SW 1271 (cell line): ENCODE measurements around the gene CHN1.

ENCODE experiments used
- DNase-seq, 2 experiments: peaks; one replicate each; lab custom pipeline; 2025; lab: John Stamatoyannopoulos, UW

The CHN1 gene

DNA sequence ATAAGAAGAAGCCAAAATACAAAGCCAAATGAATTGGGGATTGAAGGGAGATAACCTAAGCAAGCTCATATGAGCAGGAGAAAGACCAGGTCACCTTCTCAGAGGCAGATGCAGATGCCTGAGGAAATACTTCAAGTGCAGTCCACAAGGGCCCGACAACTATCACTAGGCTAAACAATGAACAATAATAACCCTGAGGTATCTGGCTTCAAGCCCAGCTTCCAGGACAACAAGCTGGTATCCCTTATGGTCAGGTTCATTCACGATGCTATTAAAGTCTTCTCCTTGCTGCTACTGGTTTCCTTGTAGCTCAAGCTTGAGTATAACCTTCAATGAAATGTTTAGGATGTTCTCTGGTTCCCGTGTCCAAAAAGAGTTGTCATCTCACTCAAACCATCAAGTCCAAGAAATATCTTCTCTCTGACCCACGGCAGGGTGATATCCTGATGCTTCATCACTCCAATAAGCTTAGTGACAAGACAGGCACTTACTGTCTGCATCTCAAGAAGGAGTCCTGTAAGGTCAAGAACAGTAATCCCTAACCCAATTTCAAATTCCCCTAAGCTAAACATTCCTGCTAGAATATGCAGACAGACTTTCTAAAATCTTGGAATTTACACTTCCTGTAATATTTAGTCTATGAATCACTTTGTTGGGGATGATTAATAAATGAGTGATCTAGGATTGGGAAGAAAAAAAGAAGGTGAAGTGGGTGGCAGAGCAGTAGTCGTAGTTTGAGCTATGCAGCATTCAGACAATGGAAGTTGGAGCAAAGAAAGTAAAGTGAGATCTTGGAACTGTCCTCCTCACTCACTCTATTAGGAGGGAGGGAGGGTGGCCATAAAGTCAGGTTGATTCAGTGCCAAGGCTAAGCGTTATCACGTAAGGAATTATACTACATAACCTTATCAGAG is 33.1 kb downstream of the CHN1 start:
- DNase-seq = peak; percentile 73 to 91

DNA sequence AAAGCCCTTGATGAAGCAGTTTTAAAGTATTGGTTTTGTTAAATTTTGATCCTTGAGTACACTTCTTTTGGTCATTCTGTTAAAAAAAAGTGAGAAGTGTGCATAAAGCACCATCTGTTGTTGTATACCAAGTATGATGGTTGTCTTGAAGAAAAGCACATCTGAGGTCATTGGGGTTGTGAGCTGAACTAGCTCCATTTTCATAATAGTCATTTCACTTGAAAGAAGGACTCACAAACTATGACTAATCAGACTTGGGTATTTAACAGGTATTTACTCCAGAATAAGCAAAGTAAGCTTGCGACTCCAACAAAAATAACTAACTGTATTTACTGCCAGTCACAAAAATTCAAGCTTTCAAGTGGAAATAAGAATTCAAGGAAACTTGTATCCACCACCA is 35.1 kb downstream of the CHN1 start:
- no peak for DNase-seq

DNA sequence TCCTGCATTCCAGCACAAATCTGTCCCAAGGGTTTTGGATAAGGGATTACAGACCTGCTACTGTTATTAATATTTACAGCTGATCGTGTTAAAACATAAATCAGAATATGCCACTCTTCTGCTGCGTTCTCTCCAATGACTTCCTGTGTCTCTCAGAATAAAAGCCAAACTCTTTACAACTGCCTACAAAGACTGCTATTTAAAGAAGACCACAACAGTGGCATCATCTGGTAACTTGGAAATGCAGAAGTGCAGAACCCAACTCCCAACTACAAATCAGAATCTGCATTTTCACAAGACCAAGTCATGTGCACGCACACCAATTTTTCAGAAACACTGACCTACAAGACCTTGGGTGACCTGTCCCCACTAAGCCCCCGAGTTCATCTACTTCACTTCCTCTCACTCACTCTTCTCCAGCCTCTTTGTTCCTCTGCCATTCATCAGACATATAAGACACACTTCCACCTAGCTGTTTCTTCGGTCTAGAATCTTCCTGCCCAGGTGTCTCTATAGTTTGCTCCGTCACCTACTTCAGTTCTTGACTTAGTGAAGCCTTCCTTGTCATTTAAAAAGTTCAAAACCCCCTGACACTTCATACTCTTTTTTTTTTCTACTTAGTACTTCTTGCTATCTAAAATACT is 36.0 kb downstream of the CHN1 start:
- no peak for DNase-seq

DNA sequence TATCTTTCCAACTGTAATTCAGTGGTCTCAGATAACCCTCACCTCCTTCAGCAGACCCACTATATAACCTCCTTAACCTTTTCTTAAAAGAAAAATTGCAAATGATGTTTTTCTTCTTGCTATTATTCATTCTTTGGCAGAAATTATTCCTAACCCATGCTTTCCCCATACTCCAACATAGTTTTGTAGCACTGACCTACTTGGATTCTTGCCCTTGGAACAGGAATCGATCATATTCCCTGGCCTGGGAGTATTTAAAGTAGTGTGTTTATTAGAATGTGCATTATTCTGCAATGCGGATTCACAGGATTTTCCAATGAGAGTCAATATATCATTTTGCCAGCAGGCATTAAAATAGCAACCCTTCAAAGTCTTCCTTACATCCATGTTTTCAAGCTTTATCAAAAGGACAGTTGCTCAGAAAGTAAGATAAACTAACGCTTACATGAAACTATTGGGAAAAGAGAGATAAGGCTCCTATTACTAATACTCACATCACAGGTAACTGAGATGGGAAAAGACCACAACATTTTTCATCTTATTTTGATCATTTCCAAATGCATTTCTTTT is 37.4 kb downstream of the CHN1 start:
- DNase-seq = no peak

DNA sequence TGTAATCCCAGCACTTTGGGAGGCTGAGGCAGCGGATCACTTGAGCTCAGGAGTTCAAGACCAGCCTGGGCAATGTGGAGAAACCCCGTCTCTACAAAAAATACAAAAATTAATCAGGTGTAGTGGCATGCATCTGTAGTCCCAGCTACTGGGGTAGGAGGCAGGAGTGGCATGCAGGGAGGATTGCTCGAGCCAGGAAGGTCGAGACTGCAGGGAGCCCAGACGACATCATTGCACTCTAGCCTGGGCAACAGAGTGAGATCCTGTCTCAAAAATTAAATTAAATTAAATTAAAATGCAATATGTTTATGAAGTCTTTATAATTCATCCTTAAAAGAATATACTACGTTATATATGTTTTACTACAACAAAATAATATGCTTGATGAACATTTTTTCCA is 38.1 kb downstream of the CHN1 start:
- no peak for DNase-seq

DNA sequence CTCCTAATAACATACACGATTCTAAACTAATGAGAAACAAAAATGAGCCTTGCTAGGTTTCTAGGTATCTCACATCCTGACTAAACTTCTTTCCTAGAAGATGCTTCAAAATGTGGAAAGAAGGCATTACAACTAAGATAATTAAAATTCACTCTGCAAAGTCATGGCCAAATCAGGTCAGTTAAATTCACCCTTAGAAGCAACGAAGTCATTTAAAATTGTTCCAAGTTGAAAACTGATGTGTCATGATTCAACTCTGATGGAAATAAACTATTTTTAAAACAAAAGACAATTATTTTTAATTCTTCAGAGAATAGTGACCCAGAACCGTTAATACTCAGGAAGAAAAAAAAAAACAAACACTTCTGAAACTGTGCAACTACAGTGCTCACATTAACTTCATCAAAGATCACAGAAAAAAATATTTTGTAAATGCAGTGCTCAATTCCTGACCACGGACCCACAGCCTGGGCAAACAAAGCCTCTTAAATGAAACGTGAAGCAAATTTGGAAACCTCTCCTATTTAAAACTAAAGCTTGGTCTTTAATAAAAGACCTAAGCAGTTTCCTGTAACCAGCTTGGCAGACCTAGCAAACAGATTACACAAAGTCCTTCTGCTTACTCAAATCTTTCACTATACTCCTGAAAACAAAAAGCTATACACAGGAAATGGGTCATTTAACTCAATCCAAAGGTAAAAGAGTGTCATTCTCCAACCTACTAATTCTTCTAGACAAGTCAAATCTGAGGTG is 39.0 kb downstream of the CHN1 start:
- no peak for DNase-seq

DNA sequence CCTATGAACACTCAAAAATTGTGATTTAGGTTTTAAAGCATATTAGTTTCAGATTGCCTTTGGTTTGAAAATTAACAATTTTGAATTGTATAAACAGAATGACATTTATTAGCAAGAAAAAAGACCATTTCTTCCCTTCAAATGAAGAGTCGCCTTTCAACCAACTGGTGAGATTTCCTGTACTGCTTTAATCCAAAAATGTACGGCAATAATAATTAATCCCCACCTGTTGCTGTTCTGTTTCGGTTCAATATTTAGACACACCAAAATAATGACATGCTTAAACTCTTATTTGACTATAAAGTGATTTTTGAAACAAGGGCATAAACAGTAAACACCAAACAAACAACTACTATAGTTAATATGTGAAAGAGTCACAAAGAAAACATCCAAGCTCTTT is 39.6 kb downstream of the CHN1 start:
- DNase-seq = no peak

DNA sequence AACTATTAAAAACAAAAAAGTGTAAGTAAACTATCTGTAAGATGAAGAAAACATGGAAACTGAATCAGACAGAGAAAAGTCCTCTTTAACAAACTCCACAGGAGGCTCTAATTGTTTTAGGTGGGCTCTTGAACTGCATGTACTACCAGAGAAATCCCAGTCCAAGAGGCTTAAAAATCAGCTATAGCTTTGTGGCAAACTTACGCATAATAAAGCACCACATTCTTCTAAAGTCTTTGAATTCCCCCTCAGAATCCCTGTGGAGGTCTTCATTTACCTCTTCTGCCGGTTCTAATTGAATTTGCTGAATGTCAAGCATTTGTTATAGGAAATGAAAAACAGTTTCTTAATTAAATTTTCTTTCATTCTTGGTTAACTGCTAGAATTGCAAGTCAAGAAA is 40.8 kb downstream of the CHN1 start:
- DNase-seq = no peak

DNA sequence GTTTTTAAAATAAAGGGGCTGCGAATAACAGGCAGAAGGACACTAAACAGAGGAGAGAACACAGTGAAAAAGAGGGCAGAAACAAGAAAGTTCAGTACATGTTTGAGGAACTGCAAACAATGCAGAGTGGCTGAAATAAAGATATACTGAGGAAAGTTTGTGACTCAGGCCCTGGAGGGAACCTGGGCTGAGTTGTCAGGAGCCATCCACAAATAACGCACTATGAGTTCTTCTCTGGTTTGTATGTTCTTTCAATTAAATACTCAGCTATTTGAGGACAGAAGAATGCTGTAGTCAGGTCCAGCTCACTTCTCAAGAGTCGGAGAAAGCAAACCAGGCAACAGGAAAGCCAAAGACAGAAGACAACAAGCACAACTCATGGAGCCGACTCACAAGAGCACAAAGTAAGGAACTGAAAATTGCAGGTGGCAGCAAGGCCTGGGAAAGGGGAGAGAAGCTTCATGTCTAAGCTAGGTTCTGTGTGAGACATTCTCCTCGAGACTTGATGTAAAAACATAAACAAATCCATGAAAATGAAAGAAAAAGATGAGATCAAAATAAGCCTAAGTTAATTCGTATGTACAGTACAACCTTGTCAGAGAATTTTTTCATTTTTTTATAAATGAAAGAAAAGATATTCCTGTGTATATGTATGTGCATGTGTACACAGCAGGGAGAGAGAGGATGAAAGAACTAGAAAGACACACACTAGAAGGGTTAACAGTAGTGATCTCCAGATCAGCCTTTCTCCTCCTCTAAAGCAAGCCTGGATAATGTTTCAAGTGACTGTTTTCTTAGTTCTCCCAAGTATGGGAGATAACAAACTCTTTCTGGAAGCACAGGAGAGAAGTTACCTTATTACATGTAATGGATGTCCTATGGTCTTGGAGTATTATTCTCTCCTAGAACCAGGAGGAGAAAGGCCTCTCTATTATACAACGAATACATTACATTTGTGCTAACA is 41.5 kb downstream of the CHN1 start:
- DNase-seq = no peak

DNA sequence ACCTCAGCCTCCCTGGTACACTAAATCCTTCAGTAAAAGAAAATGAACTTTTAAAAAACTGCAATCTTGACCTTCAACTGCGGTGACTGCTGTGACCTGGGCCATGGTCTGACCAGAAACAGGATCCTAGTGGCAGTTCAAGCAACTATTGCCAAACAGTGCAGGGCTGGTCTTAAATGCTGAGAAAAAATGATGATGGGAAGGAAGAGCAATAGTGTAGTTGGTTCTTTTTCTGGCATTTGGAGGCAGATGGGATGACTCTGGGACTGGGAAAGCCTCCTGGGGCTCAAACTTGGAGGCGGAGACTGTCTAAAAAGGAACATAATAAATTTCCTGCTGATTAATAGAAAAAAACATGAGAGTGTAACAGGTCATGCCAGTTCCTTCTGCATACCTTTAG is 45.4 kb downstream of the CHN1 start:
- DNase-seq = no peak

DNA sequence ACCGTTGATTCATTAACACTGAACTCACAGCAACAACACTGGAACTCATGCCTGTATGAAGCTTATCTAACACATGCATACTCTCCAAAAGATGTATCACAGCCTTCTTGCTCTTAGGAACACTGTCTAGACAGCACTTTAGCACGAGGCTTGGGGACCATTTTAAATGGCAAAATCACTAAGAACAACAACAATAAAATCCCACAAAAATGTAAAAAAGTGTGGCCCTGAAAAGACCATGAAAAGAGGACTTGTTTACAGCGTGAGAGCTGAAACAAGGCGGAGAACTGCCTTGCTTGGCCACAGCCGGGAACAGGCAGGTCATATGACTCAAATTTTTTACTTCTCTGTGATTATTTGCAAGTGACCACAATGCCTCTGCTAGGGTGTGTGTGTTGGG is 48.1 kb downstream of the CHN1 start:
- no peak for DNase-seq

DNA sequence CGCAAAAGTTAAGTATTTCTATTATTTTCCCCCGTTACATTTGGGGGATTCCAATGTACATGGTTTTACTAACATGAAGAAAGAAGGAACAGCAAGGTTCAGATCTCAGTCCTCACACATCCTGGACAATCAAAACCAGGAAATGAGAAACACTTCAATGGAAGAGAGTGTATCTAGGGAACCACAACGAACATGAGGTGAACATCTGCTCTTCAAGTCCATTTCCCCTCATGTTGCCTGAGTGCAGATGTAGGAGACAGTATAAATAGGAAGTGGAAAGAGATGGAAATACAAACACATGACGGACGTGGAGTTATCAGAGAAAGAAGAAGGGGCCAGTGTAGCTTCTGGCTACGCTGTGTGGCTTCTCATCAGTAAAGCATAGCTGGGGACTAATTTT is 52.6 kb downstream of the CHN1 start:
- DNase-seq = no peak

DNA sequence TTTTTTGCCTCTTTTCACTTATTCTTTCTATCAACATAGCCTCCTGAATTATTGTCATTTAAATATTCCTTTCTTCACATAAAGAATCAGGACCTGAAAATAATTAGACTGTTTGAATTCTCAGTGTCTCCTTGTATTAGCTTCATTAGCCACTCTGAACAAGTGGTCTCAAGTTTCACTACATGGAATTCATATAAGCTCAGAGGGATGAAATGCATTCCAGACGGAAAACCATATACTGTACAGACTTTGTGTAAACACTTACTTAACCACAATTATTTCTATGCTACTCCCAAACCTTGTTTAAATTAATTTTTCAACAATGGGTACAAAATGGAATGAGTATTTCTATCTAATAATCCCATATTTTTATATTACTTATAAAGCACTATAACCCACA is 53.4 kb downstream of the CHN1 start:
- DNase-seq = no peak

DNA sequence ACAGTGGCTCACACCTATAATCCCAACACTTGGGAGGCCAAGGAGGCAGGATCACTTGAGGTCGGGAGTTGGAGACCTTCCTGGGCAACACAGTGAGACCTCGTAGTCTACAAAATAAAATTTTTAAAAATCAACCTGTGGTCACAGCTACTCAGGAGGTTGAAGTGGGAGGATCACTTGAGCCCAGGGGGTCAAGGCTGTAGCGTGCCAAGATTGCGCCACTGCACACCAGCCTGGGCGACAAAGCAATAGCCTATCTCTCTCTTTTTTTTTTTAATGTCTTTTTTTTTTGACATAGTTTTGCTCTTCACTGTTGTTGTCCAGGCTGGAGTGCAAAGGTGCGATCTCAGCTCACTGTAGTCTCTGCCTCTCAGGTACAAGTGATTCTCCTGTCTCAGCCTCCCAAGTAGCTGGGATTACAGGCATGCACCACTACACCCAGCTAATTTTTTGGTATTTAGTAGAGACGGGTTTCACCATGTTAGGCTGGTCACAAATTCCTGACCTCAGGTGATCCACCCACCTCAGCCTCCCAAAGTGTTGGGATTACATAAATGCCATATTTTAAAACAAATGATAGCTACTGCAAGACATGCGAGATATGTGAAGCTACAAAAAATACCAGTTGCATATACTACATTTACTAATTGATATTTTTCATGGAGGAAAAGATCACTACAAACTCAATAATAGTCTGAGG is 55.0 kb downstream of the CHN1 start:
- no peak for DNase-seq

DNA sequence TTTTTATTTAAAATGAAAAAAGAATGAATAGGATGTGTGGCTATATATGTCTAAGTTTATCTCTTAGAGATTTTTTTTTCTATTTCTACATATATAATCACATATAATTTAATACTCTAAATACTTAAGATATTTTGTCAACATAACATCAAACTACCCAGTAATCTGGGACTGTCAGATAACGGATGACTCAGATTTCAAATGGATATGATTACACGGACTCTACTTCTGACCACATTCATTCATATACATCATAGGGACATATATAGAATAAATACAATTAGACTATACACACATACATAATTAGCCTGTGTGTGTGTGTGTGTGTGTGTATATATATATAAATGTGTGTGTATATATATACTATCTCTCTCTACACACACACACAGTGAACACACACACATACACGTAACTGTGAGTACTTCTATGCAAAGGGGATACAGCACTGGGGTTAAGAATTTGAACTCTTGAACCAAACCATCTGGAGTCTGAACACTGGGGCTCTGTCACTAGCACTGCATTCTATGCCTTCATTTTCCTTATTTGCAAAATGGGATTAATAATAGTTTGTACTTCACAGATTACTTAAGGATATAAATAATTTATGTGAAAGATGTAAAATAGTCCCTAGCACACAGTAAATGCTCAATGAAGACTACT is 59.5 kb downstream of the CHN1 start:
- DNase-seq = no peak

DNA sequence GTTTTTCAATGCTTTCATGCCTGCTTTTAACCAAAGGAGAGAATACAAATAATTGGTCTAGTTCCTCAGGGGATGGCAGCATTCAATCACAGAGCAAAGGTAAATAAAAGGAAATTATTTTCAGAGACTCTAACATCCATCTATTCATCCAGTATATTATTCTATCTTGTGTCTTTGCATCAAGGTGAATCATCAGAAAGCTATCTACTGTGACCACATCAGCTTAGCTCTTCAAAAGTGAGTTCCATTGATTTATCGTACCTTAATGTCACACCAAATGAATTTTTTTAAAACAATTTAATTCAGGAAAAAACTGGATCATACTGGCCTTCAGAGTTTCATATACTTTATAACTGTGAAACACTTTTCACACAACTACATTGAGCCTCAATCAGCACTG is 66.1 kb downstream of the CHN1 start:
- peak; percentile 2 to 32 for DNase-seq

DNA sequence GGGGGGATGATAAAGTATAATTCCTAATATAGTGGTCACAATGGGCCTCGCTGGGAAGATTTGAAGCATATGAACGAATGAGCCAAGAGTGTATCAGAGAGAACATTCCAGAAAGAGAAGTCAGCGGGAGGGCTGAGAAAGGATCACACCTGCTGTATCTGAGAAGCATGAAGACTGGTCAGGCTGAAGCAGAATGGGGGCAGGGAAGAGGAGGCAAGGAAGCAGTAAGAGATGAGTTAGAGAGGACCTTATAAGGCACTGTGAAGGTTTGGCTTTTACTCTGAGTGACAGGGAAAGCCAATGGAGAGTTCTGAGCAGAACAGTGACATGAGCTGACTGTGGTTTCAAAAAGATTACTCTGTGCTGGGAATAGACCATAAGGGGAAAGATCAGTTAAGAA is 73.5 kb downstream of the CHN1 start:
- DNase-seq = no peak

DNA sequence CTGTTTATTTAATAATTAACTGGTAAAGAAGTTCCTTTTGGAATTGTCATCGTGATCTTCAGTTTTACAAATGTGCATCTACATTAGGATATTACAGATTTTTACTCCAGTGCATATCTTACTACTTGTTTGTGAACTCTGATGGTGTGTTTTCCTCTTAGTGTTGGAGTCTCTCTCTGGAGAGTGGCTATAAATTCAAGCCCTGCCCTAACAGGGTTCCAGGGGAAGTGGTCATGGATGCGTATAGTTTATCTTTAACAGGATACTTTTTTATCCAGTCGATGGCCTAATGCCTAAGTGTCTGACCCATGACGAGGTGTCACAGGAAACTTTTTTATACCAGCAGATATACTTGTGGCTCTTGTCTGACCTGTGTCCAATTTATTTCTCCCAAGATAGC is 75.4 kb downstream of the CHN1 start:
- DNase-seq = no peak

DNA sequence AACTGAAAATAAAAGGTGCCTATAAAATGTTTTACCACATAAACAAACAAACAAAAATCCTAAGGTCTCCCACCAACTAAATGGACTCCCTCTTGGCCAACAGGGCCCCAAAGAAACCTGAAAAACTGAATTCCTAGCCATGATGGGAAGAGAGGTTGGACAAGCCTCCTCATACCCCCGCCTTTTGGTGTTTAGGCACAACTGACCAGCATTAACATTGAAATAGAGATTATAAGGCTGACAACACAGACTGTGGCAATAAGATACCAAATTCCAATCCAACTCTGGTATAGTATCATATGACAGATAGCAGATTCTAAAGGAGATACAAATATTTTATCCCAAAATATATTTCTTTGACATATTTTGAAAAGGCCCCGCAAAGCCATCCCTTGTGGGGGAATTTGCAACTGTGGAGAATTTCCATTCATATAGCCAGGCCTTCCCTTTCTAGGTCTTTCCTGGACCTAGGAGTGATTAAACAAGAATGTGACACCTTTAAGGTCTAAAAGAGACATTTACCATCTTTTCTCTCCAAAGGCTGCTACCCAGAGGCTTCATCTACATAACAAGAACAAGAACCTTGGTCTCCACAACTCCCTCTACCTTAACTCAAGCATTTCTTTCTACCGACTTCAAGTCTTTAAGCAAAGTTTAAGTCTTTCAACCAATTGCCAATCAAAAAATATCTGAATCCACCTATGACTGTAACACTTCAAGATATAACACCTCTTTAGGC is 80.0 kb downstream of the CHN1 start:
- DNase-seq = no peak
